GM18519 (cell line): ENCODE measurements around the gene GABRB1.
"Not testable (repeated sequence)": the region's sequence is repeated elsewhere in the genome, so short reads cannot be mapped to it uniquely, and the experiment has no call there.

Source experiments
- ATAC-seq: cut with Tn5 transposase; IDR thresholded peaks from one replicate; pipeline ENCODE4 v1.9.1; 2021; ENCODE audit warnings: mild to moderate bottlenecking, moderate library complexity; ENCODE audit not compliant: unreplicated experiment, low FRiP score

The GABRB1 gene

DNA sequence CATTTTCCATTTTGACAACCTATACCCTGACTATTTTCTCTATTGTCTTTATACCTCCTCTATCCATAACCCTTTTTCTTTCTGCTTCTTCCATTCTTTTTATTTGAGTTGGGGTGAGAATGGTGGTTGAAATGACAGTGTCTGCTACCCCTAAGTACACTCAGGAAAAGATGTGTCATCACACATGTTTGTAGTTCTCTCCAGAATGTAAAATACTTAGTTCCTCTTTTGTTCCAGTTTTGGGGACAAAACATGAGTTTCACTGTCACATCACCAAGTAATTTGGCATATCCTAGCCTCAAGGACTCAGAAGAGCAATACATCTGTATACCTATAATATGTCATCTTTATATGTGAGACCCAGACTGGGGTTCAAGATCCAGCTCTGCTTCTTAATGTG is 341.8 kb downstream of the GABRB1 start:
- peak; percentile 66 for ATAC-seq

DNA sequence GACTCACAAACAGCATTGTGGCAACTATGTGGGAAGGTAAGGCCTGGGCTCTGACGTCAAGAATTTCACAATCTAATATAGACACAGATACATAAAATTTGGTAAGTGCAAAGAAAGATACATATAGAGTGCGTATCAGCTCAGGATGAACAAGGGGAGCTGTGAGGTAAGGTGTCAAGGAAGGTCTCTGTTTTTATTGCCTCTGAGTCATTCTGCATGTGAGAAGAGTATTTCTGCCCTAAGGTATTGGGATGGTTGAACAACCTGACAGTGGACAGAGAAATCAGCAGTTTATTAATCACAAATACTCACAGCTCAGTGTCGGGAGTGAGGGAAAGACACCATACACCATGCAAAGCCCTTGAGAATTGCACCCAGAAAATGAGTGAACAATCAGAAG is 342.3 kb downstream of the GABRB1 start:
- no peak for ATAC-seq

GRCh38 chr4:47374477-47374876 is 343.1 kb downstream of the GABRB1 start:
- no peak for ATAC-seq

GRCh38 chr4:47378021-47378530 is 346.7 kb downstream of the GABRB1 start:
- ATAC-seq: not testable (repeated sequence)

GRCh38 chr4:47381172-47381571 is 349.8 kb downstream of the GABRB1 start:
- ATAC-seq: no peak

DNA sequence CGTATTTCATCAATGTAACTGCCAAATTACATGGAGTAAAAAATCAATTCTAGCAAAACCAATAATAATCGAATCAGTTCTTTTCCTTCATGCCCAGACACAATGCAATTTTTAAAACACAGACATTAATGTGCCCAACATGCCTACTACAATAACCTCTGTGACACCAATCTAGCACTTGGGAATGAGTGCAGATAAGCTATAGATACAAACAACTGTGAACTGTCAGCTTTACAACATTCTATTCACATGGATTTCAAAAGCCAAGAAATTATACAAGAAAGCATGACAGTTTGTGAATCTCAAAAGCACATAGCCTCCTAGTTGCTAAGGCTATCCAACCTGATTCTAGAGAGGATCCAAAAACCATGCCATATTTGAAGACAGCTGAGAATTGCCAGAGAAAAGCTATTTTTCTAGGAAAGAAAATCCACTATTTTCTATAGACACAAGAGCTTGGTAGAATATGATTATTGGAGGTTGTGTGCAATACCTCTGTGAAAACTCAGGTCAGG is 351.5 kb downstream of the GABRB1 start:
- no peak for ATAC-seq

DNA sequence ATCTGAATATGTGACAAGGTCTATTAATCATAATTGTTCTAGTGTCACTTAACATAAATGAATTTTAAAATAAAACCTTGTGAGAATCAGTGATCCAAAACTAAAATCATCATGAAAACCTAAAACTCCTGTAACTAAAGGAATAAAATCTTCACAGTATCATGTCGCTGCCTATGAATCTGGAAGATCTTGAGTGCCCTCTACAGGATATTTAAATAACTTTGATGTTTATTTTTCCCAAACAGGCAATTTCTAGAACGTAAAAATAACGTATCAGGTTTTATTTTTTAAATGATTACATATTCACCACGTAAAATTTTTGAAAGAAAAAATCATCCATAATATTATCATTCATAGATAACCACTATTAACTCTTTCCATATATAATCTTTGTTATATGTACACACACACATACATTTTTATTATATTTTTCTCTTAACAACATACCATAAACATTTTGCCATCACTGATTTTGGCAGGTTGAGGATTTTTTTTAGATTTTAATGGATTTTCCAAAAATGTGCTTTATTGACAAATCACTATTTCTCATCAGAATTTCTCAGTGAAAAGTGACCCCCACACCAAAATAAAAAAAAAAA is 352.6 kb downstream of the GABRB1 start:
- no peak for ATAC-seq

DNA sequence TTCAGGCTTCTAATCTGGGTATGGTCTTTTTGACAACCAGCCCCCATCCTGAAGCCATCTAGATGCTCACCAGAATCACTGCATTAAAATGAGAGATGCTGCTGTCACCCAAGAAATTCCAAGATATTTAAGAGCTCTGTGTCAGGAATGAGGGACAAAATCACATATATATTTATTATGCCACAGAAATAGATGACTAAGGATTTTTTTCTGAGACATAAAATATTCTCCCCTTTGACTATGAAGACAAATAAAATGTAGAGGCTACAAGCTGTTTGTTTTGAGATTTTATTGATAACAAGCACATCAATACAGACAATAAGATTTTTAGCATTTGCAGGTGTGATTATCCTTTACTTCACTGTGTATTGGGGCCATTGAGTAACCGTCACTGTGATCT is 354.8 kb downstream of the GABRB1 start:
- ATAC-seq: no peak

GRCh38 chr4:47386561-47387235 is 355.3 kb downstream of the GABRB1 start:
- no peak for ATAC-seq

GRCh38 chr4:47390428-47391125 is 359.2 kb downstream of the GABRB1 start:
- ATAC-seq: no peak

DNA sequence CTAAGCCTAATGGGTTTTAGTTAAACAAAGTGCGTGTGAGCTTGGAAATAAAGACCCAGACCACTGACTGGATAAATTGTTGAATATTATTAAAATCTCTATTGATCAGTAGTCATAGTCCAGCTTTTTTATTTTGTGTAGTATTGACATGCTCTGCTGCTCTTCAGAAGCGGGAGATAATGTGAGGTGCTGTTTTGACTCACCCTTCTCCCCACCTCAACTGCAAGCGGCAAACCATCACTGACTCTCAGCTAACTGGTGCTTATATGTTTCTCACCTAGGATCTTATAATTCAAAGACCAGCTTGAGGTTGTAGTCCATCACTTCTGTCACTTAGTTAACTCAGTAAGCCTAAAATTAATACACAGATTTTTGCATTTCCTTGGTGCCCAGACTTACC is 359.9 kb downstream of the GABRB1 start:
- ATAC-seq: peak; percentile 67

- ATAC-seq: no peak
Observed at GRCh38 chr4:47406408-47406807, 375.0 kb downstream of the GABRB1 start.

- no peak for ATAC-seq
Observed at GRCh38 chr4:47410271-47410670, 378.9 kb downstream of the GABRB1 start.

- ATAC-seq: no peak
Observed at GRCh38 chr4:47413521-47413920, 382.2 kb downstream of the GABRB1 start.

GRCh38 chr4:47415719-47416118 is 384.4 kb downstream of the GABRB1 start:
- peak; percentile 56 for ATAC-seq

DNA sequence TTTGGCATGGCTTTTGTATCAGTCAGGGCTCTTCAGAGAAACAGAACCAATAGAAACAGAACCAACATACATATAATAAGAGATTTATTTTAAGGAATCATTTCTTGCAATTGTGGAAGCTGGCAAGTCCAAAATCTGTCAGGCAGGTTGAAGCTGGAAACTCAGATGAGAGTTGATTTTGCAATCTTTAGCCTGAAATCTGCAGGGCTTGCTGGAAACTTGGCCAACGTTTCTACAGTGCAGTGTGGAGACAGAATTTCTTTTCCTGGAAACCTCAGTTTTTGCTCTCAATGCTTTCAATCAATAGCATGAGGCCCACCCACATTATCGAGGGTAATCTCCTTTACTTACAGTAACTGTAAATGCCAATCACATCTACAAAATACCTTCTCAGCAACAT is 386.8 kb downstream of the GABRB1 start:
- ATAC-seq: no peak

DNA sequence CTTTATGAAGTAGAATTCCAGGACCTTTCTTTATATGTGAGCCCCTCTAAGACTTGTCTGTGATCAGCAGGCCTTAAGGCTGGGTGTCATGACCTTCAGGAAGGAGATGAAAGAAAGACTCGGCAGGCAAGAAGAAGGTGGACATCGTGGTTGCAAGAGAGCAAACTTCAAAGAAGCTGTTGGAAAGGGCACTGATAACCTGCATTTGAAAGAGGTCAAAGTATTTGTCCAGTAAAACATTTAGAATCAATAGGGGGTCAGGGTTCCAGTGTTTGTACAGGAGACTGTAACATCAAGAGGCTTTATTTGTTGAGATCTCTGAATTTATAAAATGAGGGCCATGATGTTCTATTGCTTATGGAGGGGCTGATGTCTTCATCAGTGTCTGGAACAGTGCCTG is 387.9 kb downstream of the GABRB1 start:
- ATAC-seq: no peak

- ATAC-seq: no peak
Observed at GRCh38 chr4:47425628-47426027, 394.3 kb downstream of the GABRB1 start.

GRCh38 chr4:47427935-47428334 is 396.6 kb downstream of the GABRB1 start:
- ATAC-seq: no peak

- no peak for ATAC-seq
Observed at GRCh38 chr4:47432749-47433148, 401.4 kb downstream of the GABRB1 start.

DNA sequence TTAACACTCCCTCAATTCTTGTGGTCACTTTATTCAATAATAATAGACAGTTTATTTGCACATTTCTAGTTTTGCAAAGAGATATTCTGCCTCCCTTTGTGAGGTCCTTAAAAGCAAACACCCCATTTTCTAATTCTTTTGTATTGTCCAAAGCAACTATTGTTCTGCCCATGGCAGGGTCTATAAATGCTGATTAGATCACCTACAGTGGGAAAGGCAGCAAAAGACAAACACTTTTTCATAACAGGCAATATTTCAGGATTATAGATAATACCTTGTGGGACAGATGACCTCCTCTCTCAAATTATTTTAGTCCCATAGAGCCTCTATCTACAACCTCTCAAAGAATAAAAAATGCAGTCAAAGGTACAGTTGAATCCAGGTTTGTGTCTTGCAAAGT is 403.6 kb downstream of the GABRB1 start:
- no peak for ATAC-seq
